Measurements from ENCODE around the gene FGFR3. TPM values are rescaled to one million over a fixed set of nuclear protein-coding genes. Genes with fewer than 3 reads are reported as not detected.

The FGFR3 gene
- total RNA-seq, 1 donor from 2014 or later, result 30.9 TPM

DNA sequence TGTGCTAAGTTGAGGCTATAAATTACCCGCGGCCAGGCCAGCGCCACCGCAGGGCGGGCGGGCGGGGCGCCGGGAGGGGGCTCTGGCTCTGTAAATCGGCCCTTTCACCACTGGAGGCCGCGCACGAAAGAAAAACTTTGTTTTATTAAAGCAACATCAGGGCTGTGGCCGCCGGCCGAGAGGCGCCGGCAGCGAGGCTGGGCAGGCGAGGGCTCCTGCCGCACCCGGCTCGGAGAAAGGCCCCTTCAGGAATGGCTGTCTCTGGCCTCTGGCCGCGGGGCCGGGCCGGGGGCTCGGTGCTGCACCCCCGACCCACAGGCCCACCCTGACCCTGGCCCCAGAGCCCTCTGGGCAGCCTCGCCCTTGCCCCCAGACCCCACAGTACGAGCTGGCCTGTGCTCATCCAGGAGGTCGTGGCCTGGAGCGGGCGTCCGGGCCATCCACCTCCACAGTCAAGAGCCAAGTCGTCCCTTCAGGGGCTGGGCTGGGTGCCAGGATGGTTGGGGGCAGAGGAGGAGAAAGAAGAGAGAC, 29.5 kb upstream of the FGFR3 start:
- H3K9me3 Mint-ChIP-seq, result no peaks in the 10 kb centered on the region
- H3K4me1 Mint-ChIP-seq, result peaks cover 24% of the 10 kb centered on the region
- DNase-seq (ENCODE audit: low spot score in 2 of 2, unreplicated experiment in 2 of 2), result no peak
- H3K36me3 Mint-ChIP-seq, result no peaks in the 10 kb centered on the region
- no peaks in the 10 kb centered on the region for H3K27me3 Mint-ChIP-seq (ENCODE audit: low read depth)
- no peak overlapping the region for H3K4me3 Mint-ChIP-seq
- H3K27ac Mint-ChIP-seq, result no peak overlapping the region
- TF ChIP-seq, protein P1, sequence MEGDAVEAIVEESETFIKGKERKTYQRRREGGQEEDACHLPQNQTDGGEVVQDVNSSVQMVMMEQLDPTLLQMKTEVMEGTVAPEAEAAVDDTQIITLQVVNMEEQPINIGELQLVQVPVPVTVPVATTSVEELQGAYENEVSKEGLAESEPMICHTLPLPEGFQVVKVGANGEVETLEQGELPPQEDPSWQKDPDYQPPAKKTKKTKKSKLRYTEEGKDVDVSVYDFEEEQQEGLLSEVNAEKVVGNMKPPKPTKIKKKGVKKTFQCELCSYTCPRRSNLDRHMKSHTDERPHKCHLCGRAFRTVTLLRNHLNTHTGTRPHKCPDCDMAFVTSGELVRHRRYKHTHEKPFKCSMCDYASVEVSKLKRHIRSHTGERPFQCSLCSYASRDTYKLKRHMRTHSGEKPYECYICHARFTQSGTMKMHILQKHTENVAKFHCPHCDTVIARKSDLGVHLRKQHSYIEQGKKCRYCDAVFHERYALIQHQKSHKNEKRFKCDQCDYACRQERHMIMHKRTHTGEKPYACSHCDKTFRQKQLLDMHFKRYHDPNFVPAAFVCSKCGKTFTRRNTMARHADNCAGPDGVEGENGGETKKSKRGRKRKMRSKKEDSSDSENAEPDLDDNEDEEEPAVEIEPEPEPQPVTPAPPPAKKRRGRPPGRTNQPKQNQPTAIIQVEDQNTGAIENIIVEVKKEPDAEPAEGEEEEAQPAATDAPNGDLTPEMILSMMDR (IDR thresholded peaks at IDR 0.05; ENCODE audit: unreplicated experiment), result no peak

DNA sequence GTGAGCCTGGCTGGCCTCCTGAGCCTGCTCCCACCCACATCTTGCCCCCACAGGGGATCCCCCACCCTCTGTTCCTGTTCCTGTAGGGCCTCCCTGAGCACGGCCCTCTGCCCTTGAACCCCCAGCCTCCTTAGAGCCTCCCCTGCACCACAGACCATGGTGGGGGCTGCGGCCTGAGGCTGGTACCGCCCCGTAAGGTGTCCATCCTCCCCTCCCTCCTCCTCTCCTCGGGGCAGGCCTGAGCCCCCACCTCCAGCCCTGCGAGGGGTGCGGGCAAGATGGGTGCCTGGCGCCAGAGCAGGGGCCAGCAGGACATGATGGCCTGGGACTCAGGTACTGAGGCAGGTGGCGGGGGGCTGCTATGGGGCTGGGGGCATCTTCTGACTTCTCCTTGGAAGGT, 28.4 kb upstream of the FGFR3 start:
- DNase-seq (ENCODE audit: low spot score in 2 of 2, unreplicated experiment in 2 of 2), result no peak
- no peaks in the 10 kb centered on the region for H3K27me3 Mint-ChIP-seq (ENCODE audit: low read depth)
- H3K4me1 Mint-ChIP-seq, result peaks cover 26% of the 10 kb centered on the region
- H3K36me3 Mint-ChIP-seq, result no peaks in the 10 kb centered on the region
- H3K27ac Mint-ChIP-seq, result no peak overlapping the region
- TF ChIP-seq, protein P1 (IDR thresholded peaks at IDR 0.05; ENCODE audit: unreplicated experiment), result no peak
- H3K4me3 Mint-ChIP-seq, result no peak overlapping the region
- no peaks in the 10 kb centered on the region for H3K9me3 Mint-ChIP-seq

DNA sequence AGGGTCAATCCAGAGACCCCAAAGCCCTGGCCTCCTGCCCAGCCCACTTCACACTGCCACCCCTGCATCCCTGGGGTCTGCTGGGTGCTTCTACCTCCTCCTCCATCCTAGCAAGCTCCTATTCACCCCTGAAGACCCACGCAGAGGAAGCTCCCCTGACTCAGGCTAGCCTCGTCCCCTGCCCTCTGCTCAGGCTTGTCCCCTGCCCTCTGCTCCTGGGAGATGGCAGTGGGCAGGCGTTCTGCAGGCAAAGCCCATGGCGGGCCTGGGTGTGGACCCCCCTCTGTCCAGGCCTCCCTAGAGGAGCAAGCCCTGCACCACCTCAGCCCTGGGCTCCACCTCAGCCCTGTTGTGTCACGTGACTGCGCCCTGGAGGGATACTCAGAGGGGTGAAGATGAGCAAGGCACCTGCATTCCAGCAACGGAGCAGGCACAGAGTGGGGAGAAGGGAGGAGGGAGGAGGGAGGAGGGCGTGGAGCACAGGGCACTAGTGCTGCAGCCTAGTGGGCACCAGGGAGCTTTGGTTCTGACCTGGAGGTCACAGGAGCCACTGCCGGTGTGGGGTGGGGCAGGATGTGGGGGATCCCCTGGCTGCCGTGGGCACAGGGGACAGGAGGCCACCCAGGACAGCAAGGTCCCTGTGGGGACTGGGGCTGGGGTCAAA, 27.6 kb upstream of the FGFR3 start:
- peak overlapping the region; percentile 22 for H3K4me3 Mint-ChIP-seq
- H3K36me3 Mint-ChIP-seq, result no peaks in the 10 kb centered on the region
- TF ChIP-seq, protein P1 (IDR thresholded peaks at IDR 0.05; ENCODE audit: unreplicated experiment), result no peak
- no peak overlapping the region for H3K27ac Mint-ChIP-seq
- no peaks in the 10 kb centered on the region for H3K9me3 Mint-ChIP-seq
- DNase-seq (ENCODE audit: low spot score in 2 of 2, unreplicated experiment in 2 of 2), result no peak
- H3K27me3 Mint-ChIP-seq (ENCODE audit: low read depth), result no peaks in the 10 kb centered on the region
- H3K4me1 Mint-ChIP-seq, result peaks cover 22% of the 10 kb centered on the region

DNA sequence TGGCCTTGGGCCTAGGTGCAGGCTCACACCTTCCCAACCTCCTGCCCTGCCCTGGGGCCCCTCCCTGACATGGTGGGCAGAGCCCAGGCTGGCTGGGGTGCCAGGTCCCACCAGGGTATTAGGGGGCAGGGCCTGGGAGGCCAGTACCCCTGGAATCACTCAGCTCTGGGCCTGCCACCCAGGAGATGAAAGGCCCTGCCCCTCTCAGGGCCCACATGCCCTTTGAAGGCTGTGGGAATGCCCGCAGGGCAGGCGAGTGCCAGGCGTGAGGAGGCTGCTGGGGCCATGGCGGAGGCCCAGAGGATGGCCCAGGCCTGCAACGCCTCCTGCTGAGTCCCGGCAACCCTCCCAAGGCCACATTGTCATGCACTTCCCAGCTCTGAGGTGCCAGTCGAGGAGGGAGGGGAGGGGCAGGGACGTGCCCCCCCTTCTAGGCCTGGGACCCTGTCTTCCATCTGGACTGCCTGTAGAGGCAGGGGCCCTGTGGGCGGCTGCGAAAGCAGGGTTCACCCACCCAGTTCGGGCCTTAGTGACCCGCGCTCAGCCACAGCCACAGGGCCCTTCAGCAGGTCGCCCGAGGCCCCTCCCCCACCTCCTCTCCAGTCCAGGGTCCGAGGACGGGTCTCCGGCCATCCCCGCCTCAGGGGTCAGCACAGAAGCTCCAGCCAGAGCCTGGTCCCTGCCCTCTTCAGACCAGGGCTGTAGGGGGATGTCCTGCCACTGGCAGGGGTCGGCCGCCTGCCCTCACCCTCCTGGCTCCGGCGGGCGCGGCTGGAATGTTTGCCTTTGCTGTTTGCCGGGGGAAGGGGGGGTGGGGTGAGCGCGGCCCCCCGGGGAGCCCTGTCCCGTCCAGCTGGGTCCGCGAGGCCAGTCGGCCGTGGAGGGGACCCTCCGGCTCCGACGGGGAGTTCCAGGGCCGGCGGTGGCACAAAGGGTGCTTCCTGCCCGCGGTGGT, 26.7 kb upstream of the FGFR3 start:
- no peak for DNase-seq (ENCODE audit: low spot score in 2 of 2, unreplicated experiment in 2 of 2)
- H3K4me3 Mint-ChIP-seq, result no peak overlapping the region
- no peaks in the 10 kb centered on the region for H3K36me3 Mint-ChIP-seq
- H3K4me1 Mint-ChIP-seq, result peaks cover 29% of the 10 kb centered on the region
- H3K9me3 Mint-ChIP-seq, result no peaks in the 10 kb centered on the region
- no peaks in the 10 kb centered on the region for H3K27me3 Mint-ChIP-seq (ENCODE audit: low read depth)
- TF ChIP-seq, protein P1 (IDR thresholded peaks at IDR 0.05; ENCODE audit: unreplicated experiment), result no peak
- no peak overlapping the region for H3K27ac Mint-ChIP-seq

DNA sequence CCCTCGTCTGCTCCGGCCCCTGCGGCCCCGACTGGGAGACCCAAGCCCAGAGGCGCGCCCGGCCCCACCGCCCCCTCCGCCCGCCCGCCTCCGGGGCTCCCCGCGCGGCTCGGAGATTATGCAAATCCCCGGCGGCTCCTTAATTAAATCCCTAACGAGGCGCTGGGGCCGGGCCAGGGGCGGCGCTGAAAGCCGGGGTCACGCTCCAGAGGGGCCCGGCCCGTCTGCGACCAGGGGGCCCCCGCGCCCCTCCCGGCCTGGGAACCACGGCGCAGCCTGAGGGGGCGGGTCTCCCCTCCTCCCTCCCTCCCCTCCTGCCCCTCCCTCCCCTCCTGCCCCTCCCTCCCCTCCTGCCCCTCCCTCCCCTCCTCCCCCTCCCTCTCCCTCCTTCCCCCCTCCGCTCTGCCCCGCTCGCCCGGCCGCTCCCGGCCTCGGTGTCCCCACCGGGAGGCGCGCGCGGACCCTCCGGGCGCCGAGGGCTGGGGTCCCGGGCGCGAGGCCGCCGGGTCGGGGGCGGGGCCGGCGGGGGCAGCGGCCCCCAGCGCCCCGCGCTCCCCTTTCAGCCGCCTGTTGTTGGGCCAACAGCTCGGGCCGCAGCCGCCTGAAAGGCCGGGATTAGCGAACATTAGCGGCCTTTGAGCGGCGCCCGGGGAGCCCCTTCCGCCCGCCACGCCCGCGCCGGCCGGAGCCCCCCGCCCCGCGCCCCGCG, 25.9 kb upstream of the FGFR3 start:
- H3K9me3 Mint-ChIP-seq, result no peaks in the 10 kb centered on the region
- H3K36me3 Mint-ChIP-seq, result no peaks in the 10 kb centered on the region
- no peak for DNase-seq (ENCODE audit: low spot score in 2 of 2, unreplicated experiment in 2 of 2)

More for the DNA sequence above, 25.9 kb upstream of the FGFR3 start:
- Mint-ChIP-seq H3K27ac (no peak overlapping the region), H3K4me1 (peaks cover 33% of the 10 kb centered on the region), H3K4me3 (no peak overlapping the region), H3K27me3 (ENCODE audit: low read depth) (no peaks in the 10 kb centered on the region)
- TF ChIP-seq, protein P1 (IDR thresholded peaks at IDR 0.05; ENCODE audit: unreplicated experiment), result no peak
